Chondrocyte (in vitro differentiated cells): Measurements from ENCODE around the gene ASPHD2. TPM values are rescaled to one million over a fixed set of nuclear protein-coding genes. Genes with fewer than 3 reads are reported as not detected.
"Not testable (repeated sequence)": the region's sequence is repeated elsewhere in the genome, so short reads cannot be mapped to it uniquely, and the experiment has no call there.

ENCODE experiments used
- DNase-seq: peaks from one replicate; pipeline ENCODE4 v3.0.0; 2021; ENCODE audit warnings: mixed read lengths, low spot score
- H3K27ac Mint-ChIP-seq: one replicate; pipeline ENCODE4 v1.8.0; 2021; ENCODE audit warnings: mild to moderate bottlenecking, moderate library complexity, mixed read lengths; ENCODE audit not compliant: unreplicated experiment
- H3K27me3 Mint-ChIP-seq: 2 replicates; pipeline ENCODE4 v1.8.0; 2021; ENCODE audit warnings: low read depth, mixed read lengths
- H3K36me3 Mint-ChIP-seq: 2 replicates; pipeline ENCODE4 v1.8.0; 2021; ENCODE audit warnings: low read depth, mixed read lengths
- H3K4me1 Mint-ChIP-seq: 2 replicates; pipeline ENCODE4 v1.8.0; 2021; ENCODE audit warnings: low read depth, mild to moderate bottlenecking, mixed read lengths
- H3K4me3 Mint-ChIP-seq: one replicate; pipeline ENCODE4 v1.8.0; 2021; ENCODE audit warnings: mild to moderate bottlenecking, moderate library complexity, mixed read lengths; ENCODE audit not compliant: unreplicated experiment
- H3K9me3 Mint-ChIP-seq: 2 replicates; pipeline ENCODE4 v1.8.0; 2021; ENCODE audit warnings: low read depth, mixed read lengths
- total RNA-seq: library from RNA; stranded (reverse); gene quantifications from 3 replicates; pipeline ENCODE4 v1.2.1, GENCODE V29; 2021
- TF ChIP-seq, protein P1 (sequence below): fragments of 200-600 bp; sonication (generic); IDR thresholded peaks from 2 replicates; pipeline ENCODE4 v1.5.0; 2021; ENCODE audit warnings: antibody characterized with exemption, mild to moderate bottlenecking, moderate library complexity

Gene ASPHD2
- total RNA-seq, 1 donor from 2014 or later = 6.8 TPM

- no peaks in the 10 kb centered on the region for H3K27me3 Mint-ChIP-seq
- H3K9me3 Mint-ChIP-seq = no peaks in the 10 kb centered on the region
- TF ChIP-seq, protein P1, sequence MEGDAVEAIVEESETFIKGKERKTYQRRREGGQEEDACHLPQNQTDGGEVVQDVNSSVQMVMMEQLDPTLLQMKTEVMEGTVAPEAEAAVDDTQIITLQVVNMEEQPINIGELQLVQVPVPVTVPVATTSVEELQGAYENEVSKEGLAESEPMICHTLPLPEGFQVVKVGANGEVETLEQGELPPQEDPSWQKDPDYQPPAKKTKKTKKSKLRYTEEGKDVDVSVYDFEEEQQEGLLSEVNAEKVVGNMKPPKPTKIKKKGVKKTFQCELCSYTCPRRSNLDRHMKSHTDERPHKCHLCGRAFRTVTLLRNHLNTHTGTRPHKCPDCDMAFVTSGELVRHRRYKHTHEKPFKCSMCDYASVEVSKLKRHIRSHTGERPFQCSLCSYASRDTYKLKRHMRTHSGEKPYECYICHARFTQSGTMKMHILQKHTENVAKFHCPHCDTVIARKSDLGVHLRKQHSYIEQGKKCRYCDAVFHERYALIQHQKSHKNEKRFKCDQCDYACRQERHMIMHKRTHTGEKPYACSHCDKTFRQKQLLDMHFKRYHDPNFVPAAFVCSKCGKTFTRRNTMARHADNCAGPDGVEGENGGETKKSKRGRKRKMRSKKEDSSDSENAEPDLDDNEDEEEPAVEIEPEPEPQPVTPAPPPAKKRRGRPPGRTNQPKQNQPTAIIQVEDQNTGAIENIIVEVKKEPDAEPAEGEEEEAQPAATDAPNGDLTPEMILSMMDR = no peak
- H3K4me3 Mint-ChIP-seq = no peak overlapping the region
- DNase-seq = no peak
- peaks cover 23% of the 10 kb centered on the region for H3K4me1 Mint-ChIP-seq
- H3K27ac Mint-ChIP-seq = no peak overlapping the region
- no peaks in the 10 kb centered on the region for H3K36me3 Mint-ChIP-seq
Measured at GRCh38 chr22:26406118-26406517, 22.9 kb upstream of the ASPHD2 start.

DNA sequence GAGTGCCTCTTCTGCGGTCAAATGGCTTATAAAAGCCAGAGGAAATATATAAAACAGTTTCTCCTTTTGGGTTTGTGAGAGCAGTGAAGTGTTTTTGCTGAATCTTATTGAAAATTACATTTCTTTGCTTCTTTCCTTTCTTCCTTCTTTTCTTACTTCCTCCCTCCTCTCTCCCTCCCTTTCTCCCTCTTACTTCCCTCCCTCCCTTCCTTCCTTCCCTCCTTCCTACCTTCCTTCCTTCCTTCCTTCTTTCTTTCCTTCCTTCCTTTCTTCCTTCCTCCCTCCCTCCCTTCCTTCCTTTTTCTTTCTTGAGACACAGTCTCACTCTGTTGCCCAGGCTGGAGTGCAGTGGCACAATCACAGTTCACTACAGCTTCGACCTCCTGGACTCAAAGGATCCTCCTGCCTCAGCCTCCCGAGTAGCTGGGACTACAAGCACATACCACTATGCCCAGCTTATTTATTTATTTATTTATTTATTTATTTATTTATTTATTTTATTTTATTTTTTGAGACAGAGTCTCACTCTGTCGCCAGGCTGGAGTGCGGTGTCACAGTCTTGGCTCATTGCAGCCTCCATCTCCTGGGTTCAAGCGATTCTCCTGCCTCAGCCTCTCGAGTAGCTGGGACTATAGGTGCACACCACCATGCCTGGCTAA lies 20.4 kb upstream of the ASPHD2 start:
- peaks cover 28% of the 10 kb centered on the region for H3K4me1 Mint-ChIP-seq
- H3K36me3 Mint-ChIP-seq, DNase-seq, H3K9me3 Mint-ChIP-seq, H3K27ac Mint-ChIP-seq, H3K4me3 Mint-ChIP-seq, H3K27me3 Mint-ChIP-seq: not testable (repeated sequence)

DNA sequence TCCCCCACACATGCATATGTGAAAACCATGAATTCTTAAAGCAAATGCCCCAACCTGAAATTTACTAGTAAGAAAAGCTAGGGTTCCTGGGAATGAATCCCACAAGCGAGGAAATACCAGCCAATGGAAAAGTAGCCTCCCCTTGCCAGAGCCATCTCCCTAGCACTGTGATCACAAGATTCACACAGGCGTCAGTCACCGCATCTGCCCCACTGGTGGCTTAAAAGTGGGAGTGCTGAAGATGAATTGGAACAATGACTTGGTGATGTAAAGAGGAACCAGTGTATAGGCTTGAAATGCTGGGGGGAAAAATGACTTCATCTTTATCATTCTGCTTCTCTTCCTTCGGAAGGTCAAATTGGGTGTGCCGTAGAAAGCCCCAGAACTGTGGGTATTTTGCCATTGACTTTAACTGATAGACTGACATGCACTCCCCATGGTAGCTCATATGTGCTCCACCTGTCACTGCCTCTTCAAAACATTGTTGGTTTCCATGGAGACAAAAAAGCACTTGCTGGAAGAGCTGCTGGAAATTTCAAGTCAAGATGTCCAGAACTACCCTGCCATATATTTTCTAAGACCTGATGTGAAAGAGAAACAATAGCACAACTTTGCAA lies 19.2 kb upstream of the ASPHD2 start:
- no peak for DNase-seq
- H3K4me1 Mint-ChIP-seq = peaks cover 20% of the 10 kb centered on the region
- TF ChIP-seq, protein P1 = no peak
- H3K9me3 Mint-ChIP-seq = no peaks in the 10 kb centered on the region
- H3K27me3 Mint-ChIP-seq = no peaks in the 10 kb centered on the region
- peak overlapping the region; percentile 60 for H3K27ac Mint-ChIP-seq
- no peak overlapping the region for H3K4me3 Mint-ChIP-seq
- H3K36me3 Mint-ChIP-seq = no peaks in the 10 kb centered on the region

DNA sequence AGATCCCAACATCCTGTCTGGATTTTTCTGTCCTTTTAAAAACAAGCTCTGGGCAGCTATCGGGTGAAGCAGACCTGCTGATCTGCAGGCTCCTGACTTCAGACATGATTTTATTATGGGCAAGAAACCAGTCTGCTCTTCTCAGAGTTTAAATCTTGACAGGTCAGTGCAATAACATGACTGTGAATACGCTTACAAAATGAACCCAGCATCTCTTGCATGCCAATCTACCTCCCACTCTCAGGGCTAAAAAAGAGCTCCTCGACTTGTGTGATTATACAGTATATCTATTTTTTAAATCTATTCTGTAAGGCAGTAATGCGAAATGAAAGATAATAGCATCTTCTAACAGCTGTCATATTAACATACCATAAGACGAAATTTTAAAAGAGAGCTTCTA lies 18.7 kb upstream of the ASPHD2 start:
- Mint-ChIP-seq H3K27me3 (no peaks in the 10 kb centered on the region), H3K27ac (peak overlapping the region; percentile 60), H3K36me3 (no peaks in the 10 kb centered on the region), H3K4me1 (peaks cover 16% of the 10 kb centered on the region), H3K4me3 (no peak overlapping the region), H3K9me3 (no peaks in the 10 kb centered on the region)
- DNase-seq = no peak
- TF ChIP-seq, protein P1 = no peak

DNA sequence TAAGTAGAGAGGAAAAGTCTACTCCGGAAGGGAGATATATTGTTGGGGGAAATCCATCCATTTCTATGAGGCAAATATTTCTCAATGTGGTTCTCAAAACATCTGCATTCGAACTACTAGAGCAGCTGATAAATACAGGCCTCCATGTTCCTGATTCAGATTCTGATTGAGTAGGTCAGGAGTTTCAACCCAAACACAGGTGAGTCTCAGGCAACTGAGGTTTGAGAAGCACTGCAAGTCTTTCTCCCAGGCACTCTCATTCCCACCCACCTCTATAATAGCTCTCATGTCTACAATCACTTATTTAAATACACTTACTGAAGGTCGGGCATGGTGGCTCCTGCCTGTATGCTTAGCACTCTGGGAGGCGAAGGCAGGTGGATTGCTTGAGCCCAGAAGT lies 14.7 kb upstream of the ASPHD2 start:
- Mint-ChIP-seq H3K4me1 (peaks cover 38% of the 10 kb centered on the region), H3K27ac (no peak overlapping the region), H3K36me3 (no peaks in the 10 kb centered on the region), H3K4me3 (no peak overlapping the region), H3K9me3 (no peaks in the 10 kb centered on the region), H3K27me3 (no peaks in the 10 kb centered on the region)
- DNase-seq = no peak
- TF ChIP-seq, protein P1 = no peak

GRCh38 chr22:26416256-26416655 lies 12.8 kb upstream of the ASPHD2 start:
- Mint-ChIP-seq H3K4me1 (peaks cover 29% of the 10 kb centered on the region), H3K36me3 (no peaks in the 10 kb centered on the region), H3K9me3 (no peaks in the 10 kb centered on the region), H3K27me3 (no peaks in the 10 kb centered on the region), H3K27ac (no peak overlapping the region), H3K4me3 (no peak overlapping the region)
- DNase-seq = no peak
- TF ChIP-seq, protein P1 = no peak
